GM18517 (cell line): ENCODE results near the gene ZDHHC1.
"Not testable (repeated sequence)": the region's sequence is repeated elsewhere in the genome, so short reads cannot be mapped to it uniquely, and the experiment has no call there.

Source experiments
- ATAC-seq: cut with Tn5 transposase; IDR thresholded peaks from one replicate; pipeline ENCODE4 v1.9.1; 2021; ENCODE audit warnings: mild to moderate bottlenecking, moderate library complexity; ENCODE audit not compliant: unreplicated experiment

Gene ZDHHC1

GRCh38 chr16:67431775-67432505 is 15.7 kb upstream of the ZDHHC1 start:
- no peak for ATAC-seq

- ATAC-seq: no peak
Measured at GRCh38 chr16:67430977-67431774, 14.9 kb upstream of the ZDHHC1 start, which contains the start of gene HSD11B2. Gene HSD11B2 (plus strand): TSS chr16:67431121. CDS start chr16:67431249, 128 bp downstream.

- ATAC-seq: no peak
Measured at GRCh38 chr16:67430504-67430976, 14.3 kb upstream of the ZDHHC1 start.

GRCh38 chr16:67429799-67430503 is 13.7 kb upstream of the ZDHHC1 start:
- no peak for ATAC-seq

GRCh38 chr16:67429053-67429798 is 12.9 kb upstream of the ZDHHC1 start:
- no peak for ATAC-seq

- no peak for ATAC-seq
Measured at GRCh38 chr16:67428146-67428731, 12.0 kb upstream of the ZDHHC1 start.

GRCh38 chr16:67426950-67427349 is 10.7 kb upstream of the ZDHHC1 start:
- ATAC-seq: no peak

GRCh38 chr16:67426022-67426421 is 9.7 kb upstream of the ZDHHC1 start:
- no peak for ATAC-seq

- ATAC-seq: no peak
Measured at GRCh38 chr16:67425580-67425979, 9.3 kb upstream of the ZDHHC1 start.

- ATAC-seq: no peak
Measured at GRCh38 chr16:67425061-67425460, 8.8 kb upstream of the ZDHHC1 start.

- no peak for ATAC-seq
Measured at GRCh38 chr16:67424261-67424615, 8.0 kb upstream of the ZDHHC1 start.

- ATAC-seq: no peak
Measured at GRCh38 chr16:67423611-67424260, 7.5 kb upstream of the ZDHHC1 start.

- ATAC-seq: no peak
Measured at GRCh38 chr16:67423015-67423414, 6.7 kb upstream of the ZDHHC1 start.

GRCh38 chr16:67421030-67421429 is 4.8 kb upstream of the ZDHHC1 start:
- ATAC-seq: no peak

- no peak for ATAC-seq
Measured at GRCh38 chr16:67419931-67420330, 3.7 kb upstream of the ZDHHC1 start.

GRCh38 chr16:67419502-67419901 is 3.2 kb upstream of the ZDHHC1 start:
- no peak for ATAC-seq

GRCh38 chr16:67417333-67418061 is 1.2 kb upstream of the ZDHHC1 start:
- ATAC-seq: no peak

- ATAC-seq: not testable (repeated sequence)
Measured at GRCh38 chr16:67415421-67415820, 856 bp downstream of the ZDHHC1 start.
